NT2/D1 (cell line): ENCODE results near the gene ANKRD28.

ENCODE experiments used
- DNase-seq: peaks from one replicate; pipeline ENCODE4 v3.0.0-alpha.2; 2011; ENCODE audit warnings: low read depth, low spot score
- H3K27me3 ChIP-seq: 2 replicates; pipeline ENCODE4 v1.6.0; 2011; ENCODE audit warnings: mild to moderate bottlenecking; ENCODE audit not compliant: insufficient read length, insufficient read depth
- H3K36me3 ChIP-seq: 2 replicates; pipeline ENCODE4 v1.6.1; 2011; ENCODE audit warnings: mild to moderate bottlenecking, low read length, mixed read lengths; ENCODE audit not compliant: insufficient read depth, insufficient read length
- H3K4me1 ChIP-seq: 2 replicates; pipeline ENCODE4 v1.5.1; 2011; ENCODE audit not compliant: insufficient read depth, insufficient read length
- H3K4me3 ChIP-seq: 2 replicates; pipeline ENCODE4 v1.5.1; 2011; ENCODE audit warnings: low read depth; ENCODE audit not compliant: insufficient read length
- H3K9ac ChIP-seq: 2 replicates; pipeline ENCODE4 v1.6.0; 2011; ENCODE audit warnings: low read depth; ENCODE audit not compliant: insufficient read length
- H3K9me3 ChIP-seq: 2 replicates; pipeline ENCODE4 v1.5.1; 2011; ENCODE audit warnings: mild to moderate bottlenecking, low read length; ENCODE audit not compliant: insufficient read depth
- SUZ12 ChIP-seq: IDR thresholded peaks from 2 replicates; pipeline ENCODE4 v1.6.1; 2011; ENCODE audit not compliant: insufficient read length, insufficient read depth; ENCODE audit errors: extremely low read depth
- YY1 ChIP-seq: IDR thresholded peaks from 2 replicates; pipeline ENCODE4 v1.6.1; 2011; ENCODE audit not compliant: insufficient read length, insufficient read depth
- ZNF274 ChIP-seq: IDR thresholded peaks from 2 replicates; pipeline ENCODE4 v1.6.1; 2011; ENCODE audit warnings: mild to moderate bottlenecking, low read depth, low read length

Gene ANKRD28

DNA sequence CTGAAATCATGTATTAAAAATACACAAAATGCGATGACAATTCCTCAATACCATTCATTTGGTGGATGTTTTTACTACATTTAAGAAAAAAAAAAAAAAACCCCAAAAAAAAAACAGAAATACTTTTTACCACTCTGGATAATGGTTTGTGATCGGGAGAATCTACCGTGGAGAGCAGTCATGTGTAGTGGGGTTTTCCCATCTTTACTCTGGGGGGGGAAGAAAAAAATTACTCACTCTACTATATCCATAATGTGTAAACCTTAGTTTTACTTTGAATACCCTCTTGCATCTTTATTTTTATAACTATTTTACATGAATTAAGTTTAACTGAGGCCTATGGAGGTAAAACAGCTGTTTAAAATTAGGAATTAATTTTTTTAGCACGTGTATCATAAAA is 83.3 kb downstream of the ANKRD28 start:
- DNase-seq = no peak
- Histone ChIP-seq H3K36me3 (peaks cover 18% of the 10 kb centered on the region), H3K4me1 (no peaks in the 10 kb centered on the region), H3K9ac (no peak overlapping the region), H3K27me3 (no peaks in the 10 kb centered on the region), H3K9me3 (no peaks in the 10 kb centered on the region), H3K4me3 (no peak overlapping the region)
- TF ChIP-seq YY1 = no peak
- no peak for TF ChIP-seq ZNF274
- TF ChIP-seq SUZ12 = no peak

DNA sequence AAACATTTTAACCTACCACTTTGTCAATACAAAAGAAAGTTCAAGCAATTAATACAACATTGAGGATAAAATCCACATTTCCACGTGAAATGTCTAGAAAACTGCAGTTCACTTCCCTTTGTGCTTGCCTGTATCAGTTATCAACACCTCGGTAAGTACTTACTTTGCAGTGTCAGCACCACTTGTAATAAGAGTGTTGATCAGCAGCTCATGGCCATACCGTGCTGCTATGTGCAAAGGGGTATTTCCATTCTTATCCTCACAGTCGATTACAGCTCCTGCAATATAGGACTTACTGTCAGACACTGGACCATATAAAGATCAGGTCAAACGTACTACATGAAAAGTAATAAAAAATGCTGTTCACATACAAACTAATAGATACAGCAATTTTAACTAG is 84.4 kb downstream of the ANKRD28 start:
- no peaks in the 10 kb centered on the region for H3K9me3 ChIP-seq
- no peak for TF ChIP-seq YY1
- H3K9ac ChIP-seq = no peak overlapping the region
- no peaks in the 10 kb centered on the region for H3K4me1 ChIP-seq
- no peaks in the 10 kb centered on the region for H3K27me3 ChIP-seq
- no peak overlapping the region for H3K4me3 ChIP-seq
- H3K36me3 ChIP-seq = peaks cover 22% of the 10 kb centered on the region
- no peak for DNase-seq

DNA sequence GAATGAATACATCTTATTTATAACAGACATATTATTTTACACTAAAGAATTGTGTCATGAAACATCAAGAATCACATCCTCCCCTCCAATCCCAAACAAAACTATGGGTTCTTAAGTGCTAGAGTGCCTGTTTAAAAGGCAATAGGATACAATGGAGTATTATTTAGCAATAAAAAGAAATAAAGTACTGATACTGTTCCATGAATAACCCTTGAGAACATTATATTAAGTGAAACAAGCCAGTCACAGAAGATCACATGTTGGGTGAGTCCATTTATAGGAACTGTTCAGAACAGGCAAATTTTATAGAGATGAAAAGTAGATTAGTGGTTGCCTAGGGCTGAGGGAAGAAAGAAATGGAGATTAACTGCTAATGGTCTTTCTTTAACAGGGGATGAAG is 86.5 kb downstream of the ANKRD28 start:
- H3K4me3 ChIP-seq = no peak overlapping the region
- no peak for DNase-seq
- H3K36me3 ChIP-seq = peaks cover 26% of the 10 kb centered on the region
- TF ChIP-seq YY1 (no peak), ZNF274 (no peak), SUZ12 (no peak)
- H3K4me1 ChIP-seq = no peaks in the 10 kb centered on the region
- H3K27me3 ChIP-seq = no peaks in the 10 kb centered on the region
- no peak overlapping the region for H3K9ac ChIP-seq
- H3K9me3 ChIP-seq = no peaks in the 10 kb centered on the region

DNA sequence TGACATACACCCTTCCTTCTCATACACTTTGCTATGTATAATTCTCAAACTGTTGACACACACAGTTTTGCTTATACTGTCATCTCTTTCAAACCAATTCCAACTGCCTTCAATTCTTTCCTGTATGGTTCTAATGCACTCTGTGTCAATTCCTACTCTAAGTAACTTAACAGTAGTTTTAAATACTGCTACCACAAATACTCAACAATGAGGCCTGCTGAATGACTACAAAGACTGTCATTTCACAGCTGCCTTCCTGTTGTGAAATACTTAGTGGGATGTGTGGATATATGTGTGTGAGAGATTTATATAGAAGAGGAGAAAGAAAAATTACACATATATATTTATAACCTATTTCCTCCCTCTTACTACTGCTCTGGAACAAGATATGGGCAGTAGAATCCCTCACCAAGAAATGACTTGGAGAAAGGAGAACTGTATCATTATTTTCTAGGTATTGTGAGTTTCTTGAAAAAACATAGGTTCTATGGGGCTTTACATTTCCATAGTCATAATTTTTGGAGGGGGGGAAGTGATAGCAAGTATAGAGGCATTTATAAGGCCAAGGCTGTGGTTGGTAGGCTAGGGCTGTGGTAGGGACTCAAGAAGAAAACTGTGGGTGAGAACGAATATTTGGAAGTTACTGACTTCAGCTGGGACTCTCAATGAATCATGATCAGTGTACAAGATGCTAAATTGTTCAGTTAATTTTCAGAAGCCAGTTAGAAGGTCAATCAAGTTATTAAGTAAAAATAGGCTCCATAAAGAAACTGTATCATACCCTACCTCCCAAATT is 88.7 kb downstream of the ANKRD28 start:
- no peak overlapping the region for H3K9ac ChIP-seq
- no peaks in the 10 kb centered on the region for H3K9me3 ChIP-seq
- TF ChIP-seq ZNF274 (no peak), YY1 (no peak), SUZ12 (no peak)
- H3K4me1 ChIP-seq = no peaks in the 10 kb centered on the region
- no peak overlapping the region for H3K4me3 ChIP-seq
- H3K27me3 ChIP-seq = no peaks in the 10 kb centered on the region
- DNase-seq = no peak
- H3K36me3 ChIP-seq = peaks cover 26% of the 10 kb centered on the region

DNA sequence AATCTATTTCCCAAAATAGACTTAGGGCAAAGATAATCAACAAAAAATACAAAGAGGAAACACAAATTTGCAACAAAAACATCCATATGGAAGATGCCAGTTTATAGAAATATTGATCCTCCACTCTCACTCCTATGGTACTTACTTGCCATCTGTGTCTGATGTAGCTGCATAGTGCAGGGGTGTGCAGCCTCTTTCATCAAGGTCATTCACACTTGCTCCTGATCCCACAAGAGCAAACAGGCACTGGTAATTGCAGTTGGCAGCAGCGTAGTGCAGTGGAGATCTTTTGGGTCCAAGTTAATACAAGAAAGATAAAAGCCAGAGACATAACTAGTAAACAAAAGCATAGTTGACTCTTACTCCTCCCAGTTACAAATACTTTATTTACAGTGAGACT is 90.0 kb downstream of the ANKRD28 start:
- no peaks in the 10 kb centered on the region for H3K9me3 ChIP-seq
- DNase-seq = no peak
- TF ChIP-seq YY1 (no peak), ZNF274 (no peak), SUZ12 (no peak)
- no peaks in the 10 kb centered on the region for H3K27me3 ChIP-seq
- no peak overlapping the region for H3K4me3 ChIP-seq
- H3K36me3 ChIP-seq = peaks cover 24% of the 10 kb centered on the region
- H3K4me1 ChIP-seq = no peaks in the 10 kb centered on the region
- H3K9ac ChIP-seq = no peak overlapping the region

DNA sequence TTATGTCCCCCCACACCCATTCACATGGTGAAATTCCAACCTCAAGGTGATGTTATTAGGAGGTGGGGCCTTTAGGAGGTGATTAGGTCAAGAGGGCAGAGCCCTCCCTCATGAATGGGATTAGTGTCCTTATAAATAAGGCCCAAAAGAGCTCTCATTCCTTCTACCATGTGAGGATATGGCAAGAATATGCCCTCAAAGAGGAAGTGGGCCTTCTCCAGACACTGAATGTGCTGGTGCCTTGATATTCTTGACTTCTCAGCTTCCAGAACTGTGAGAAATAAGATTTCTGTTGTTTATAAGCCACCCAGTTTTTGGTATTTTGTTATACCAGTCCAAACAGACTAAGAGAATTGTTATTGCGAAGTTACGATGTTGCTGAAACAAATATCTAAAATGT is 94.4 kb downstream of the ANKRD28 start:
- Histone ChIP-seq H3K27me3 (no peaks in the 10 kb centered on the region), H3K36me3 (peaks cover 5% of the 10 kb centered on the region), H3K9me3 (no peaks in the 10 kb centered on the region), H3K9ac (no peak overlapping the region), H3K4me1 (no peaks in the 10 kb centered on the region), H3K4me3 (no peak overlapping the region)
- TF ChIP-seq YY1 = no peak
- DNase-seq = no peak

DNA sequence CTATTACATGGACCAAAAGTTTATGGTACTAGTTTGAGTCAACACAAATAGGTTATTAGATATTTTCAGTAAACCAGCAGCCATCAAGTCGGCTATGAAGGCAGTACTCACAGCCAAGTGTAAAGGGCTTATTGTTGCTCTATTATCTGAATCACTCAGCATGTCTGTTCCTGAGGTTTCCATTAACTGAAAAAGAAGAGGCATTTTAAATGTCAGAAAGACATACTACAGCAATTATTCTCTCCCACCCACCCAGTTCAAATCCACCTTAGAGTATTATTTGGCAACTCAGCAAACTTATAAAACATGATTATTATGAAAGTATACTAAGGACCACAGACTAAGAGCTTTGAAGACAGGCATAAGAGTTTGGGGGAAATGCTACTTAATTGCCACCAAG is 103.2 kb downstream of the ANKRD28 start:
- no peak for DNase-seq
- Histone ChIP-seq H3K9ac (no peak overlapping the region), H3K36me3 (peaks cover 10% of the 10 kb centered on the region), H3K27me3 (no peaks in the 10 kb centered on the region), H3K9me3 (no peaks in the 10 kb centered on the region), H3K4me3 (no peak overlapping the region), H3K4me1 (no peaks in the 10 kb centered on the region)
- TF ChIP-seq SUZ12 (no peak), ZNF274 (no peak), YY1 (no peak)
